Glutamatergic neuron (in vitro differentiated cells): ENCODE results near the gene ADCY3. TPM values are rescaled to one million over a fixed set of nuclear protein-coding genes. Genes with fewer than 3 reads are reported as not detected.

Experiments used
- DNase-seq: peaks from one replicate; pipeline ENCODE4 v3.0.0; 2022
- H3K27ac Mint-ChIP-seq: one replicate; pipeline ENCODE4 v1.8.0; 2020; ENCODE audit warnings: mild to moderate bottlenecking, mixed read lengths, inconsistent platforms; ENCODE audit not compliant: unreplicated experiment
- H3K27me3 Mint-ChIP-seq: one replicate; pipeline ENCODE4 v1.8.0; 2020; ENCODE audit warnings: mild to moderate bottlenecking, moderate library complexity, mixed read lengths, inconsistent platforms; ENCODE audit not compliant: unreplicated experiment
- H3K36me3 Mint-ChIP-seq: one replicate; pipeline ENCODE4 v1.8.0; 2020; ENCODE audit warnings: mild to moderate bottlenecking, mixed read lengths, inconsistent platforms; ENCODE audit not compliant: unreplicated experiment
- H3K4me1 Mint-ChIP-seq: one replicate; pipeline ENCODE4 v1.8.0; 2020; ENCODE audit warnings: mild to moderate bottlenecking, low read depth, mixed read lengths, inconsistent platforms; ENCODE audit not compliant: unreplicated experiment
- H3K4me3 Mint-ChIP-seq: one replicate; pipeline ENCODE4 v1.8.0; 2020; ENCODE audit warnings: mild to moderate bottlenecking, mixed read lengths, inconsistent platforms; ENCODE audit not compliant: unreplicated experiment
- H3K9me3 Mint-ChIP-seq: one replicate; pipeline ENCODE4 v1.8.0; 2020; ENCODE audit warnings: mild to moderate bottlenecking, moderate library complexity, mixed read lengths, inconsistent platforms; ENCODE audit not compliant: unreplicated experiment
- CTCF ChIP-seq: fragments of 200-600 bp; sonication (generic); IDR thresholded peaks from one replicate; pipeline ENCODE4 v1.5.0; 2021; ENCODE audit not compliant: partially characterized antibody, unreplicated experiment
- total RNA-seq: library from RNA; stranded (reverse); fragmentation: NEBNext Ultra II Directional; extraction: Animal tissue kit (Norgen Biotek cat#: 25700); gene quantifications from one replicate; pipeline ENCODE4 v1.2.1, GENCODE V29; 2021; ENCODE audit not compliant: unreplicated experiment

ADCY3 gene
- total RNA-seq, 1 donor from 2014 or later: 76.2 TPM

- peaks cover 9% of the 10 kb centered on the region for H3K27me3 Mint-ChIP-seq
- TF ChIP-seq CTCF: no peak
- no peak overlapping the region for H3K4me3 Mint-ChIP-seq
- H3K9me3 Mint-ChIP-seq: peaks cover 4% of the 10 kb centered on the region
- H3K27ac Mint-ChIP-seq: no peak overlapping the region
- peaks cover 19% of the 10 kb centered on the region for H3K4me1 Mint-ChIP-seq
- H3K36me3 Mint-ChIP-seq: no peaks in the 10 kb centered on the region
- no peak for DNase-seq
Observed at GRCh38 chr2:24924266-24924665, 4.2 kb upstream of the ADCY3 start.

GRCh38 chr2:24923106-24923505, 3.1 kb upstream of the ADCY3 start:
- Mint-ChIP-seq H3K27me3 (peaks cover 12% of the 10 kb centered on the region), H3K4me3 (no peak overlapping the region), H3K27ac (no peak overlapping the region), H3K36me3 (no peaks in the 10 kb centered on the region), H3K9me3 (peaks cover 5% of the 10 kb centered on the region), H3K4me1 (peaks cover 22% of the 10 kb centered on the region)
- no peak for TF ChIP-seq CTCF
- no peak for DNase-seq

GRCh38 chr2:24922556-24922955, 2.5 kb upstream of the ADCY3 start:
- H3K27ac Mint-ChIP-seq: no peak overlapping the region
- no peak for DNase-seq
- H3K36me3 Mint-ChIP-seq: no peaks in the 10 kb centered on the region
- peaks cover 12% of the 10 kb centered on the region for H3K27me3 Mint-ChIP-seq
- H3K9me3 Mint-ChIP-seq: peaks cover 8% of the 10 kb centered on the region
- no peak for TF ChIP-seq CTCF
- H3K4me3 Mint-ChIP-seq: no peak overlapping the region
- peaks cover 26% of the 10 kb centered on the region for H3K4me1 Mint-ChIP-seq

- Mint-ChIP-seq H3K27ac (peak overlapping the region; percentile 16), H3K4me3 (peak overlapping the region; percentile 85), H3K27me3 (peaks cover 12% of the 10 kb centered on the region), H3K36me3 (no peaks in the 10 kb centered on the region), H3K4me1 (peaks cover 23% of the 10 kb centered on the region), H3K9me3 (peaks cover 8% of the 10 kb centered on the region)
- no peak for TF ChIP-seq CTCF
- DNase-seq: peak; percentile 47
Observed at GRCh38 chr2:24920809-24921441, 888 bp upstream of the ADCY3 start.

GRCh38 chr2:24919506-24920097, 435 bp downstream of the ADCY3 start:
- Mint-ChIP-seq H3K27me3 (peaks cover 12% of the 10 kb centered on the region), H3K9me3 (peaks cover 8% of the 10 kb centered on the region), H3K36me3 (no peaks in the 10 kb centered on the region), H3K27ac (peak overlapping the region; percentile 62), H3K4me1 (peaks cover 25% of the 10 kb centered on the region), H3K4me3 (peak overlapping the region; percentile 88)
- DNase-seq: peak; percentile 68
- TF ChIP-seq CTCF: no peak
